Left ventricle myocardium inferior (tissue), 1 donor: ENCODE data around the gene WDFY4. TPM values are rescaled to one million over a fixed set of nuclear protein-coding genes. Genes with fewer than 3 reads are reported as not detected.

Experiments
- DNase-seq: peaks from one replicate; pipeline ENCODE4 v3.0.0-alpha.2; 2020
- H3K27ac ChIP-seq: fragments of 200-600 bp; replicated peaks from 2 replicates; pipeline ENCODE4 v1.8.0; 2021
- H3K27me3 ChIP-seq: fragments of 200-600 bp; 2 replicates; pipeline ENCODE4 v1.8.0; 2021; ENCODE audit warnings: low read depth
- H3K36me3 ChIP-seq: fragments of 200-600 bp; 2 replicates; pipeline ENCODE4 v1.8.0; 2021
- H3K4me1 ChIP-seq: fragments of 200-600 bp; 2 replicates; pipeline ENCODE4 v1.8.0; 2021
- H3K4me3 ChIP-seq: fragments of 200-600 bp; 2 replicates; pipeline ENCODE4 v1.8.0; 2021; ENCODE audit warnings: mild to moderate bottlenecking, moderate library complexity
- H3K9me3 ChIP-seq: fragments of 200-600 bp; replicated peaks from 2 replicates; pipeline ENCODE4 v1.8.0; 2021
- CTCF ChIP-seq: fragments of 200-600 bp; IDR thresholded peaks from 2 replicates; pipeline ENCODE4 v1.8.0; 2021; ENCODE audit warnings: antibody characterized with exemption, mild to moderate bottlenecking, borderline replicate concordance
- intact Hi-C: fragments of 100-400 bp; cut with micrococcal nuclease; formaldehyde crosslinking; loops from one replicate; pipeline ENCODE4 v1.11.0; 2022
- total RNA-seq: library from RNA; stranded (reverse); fragmentation: NEBNext Ultra II Directional; extraction: Animal tissue kit (Norgen Biotek cat#: 25700); gene quantifications from one replicate; pipeline ENCODE4 v1.2.1, GENCODE V29; 2021
- donor health status: DM: no; HTN: yes; CAD: no; lungs with severe emphysema.

WDFY4 gene
- total RNA-seq, 1 donor from 2014 or later = 1.5 TPM

GRCh38 chr10:49009199-49009979, 324.7 kb downstream of the WDFY4 start:
- intact Hi-C loops = no loop called here
- TF ChIP-seq CTCF = no peak
- H3K27ac ChIP-seq = peak overlapping the region; percentile 88
- no peak for DNase-seq
- no peak overlapping the region for H3K4me3 ChIP-seq
- H3K36me3 ChIP-seq = no peaks in the 10 kb centered on the region
- H3K4me1 ChIP-seq = peaks cover 63% of the 10 kb centered on the region
- no peaks in the 10 kb centered on the region for H3K27me3 ChIP-seq
- no peaks in the 10 kb centered on the region for H3K9me3 ChIP-seq

- Histone ChIP-seq H3K36me3 (no peaks in the 10 kb centered on the region), H3K27ac (peak overlapping the region; percentile 88), H3K27me3 (no peaks in the 10 kb centered on the region), H3K4me3 (no peak overlapping the region), H3K4me1 (peaks cover 67% of the 10 kb centered on the region), H3K9me3 (no peaks in the 10 kb centered on the region)
- no peak for DNase-seq
- TF ChIP-seq CTCF = no peak
- intact Hi-C loops = no loop called here
These were observed 325.6 kb downstream of the WDFY4 start for GRCh38 chr10:49010295-49010694.

- no peaks in the 10 kb centered on the region for H3K9me3 ChIP-seq
- H3K27ac ChIP-seq = no peak overlapping the region
- no peak overlapping the region for H3K4me3 ChIP-seq
- H3K27me3 ChIP-seq = no peaks in the 10 kb centered on the region
- DNase-seq = no peak
- intact Hi-C loops = no loop called here
- H3K4me1 ChIP-seq = peaks cover 67% of the 10 kb centered on the region
- no peak for TF ChIP-seq CTCF
- H3K36me3 ChIP-seq = no peaks in the 10 kb centered on the region
These were observed 326.2 kb downstream of the WDFY4 start for GRCh38 chr10:49010865-49011264.

GRCh38 chr10:49011756-49012155, 327.1 kb downstream of the WDFY4 start:
- no peak for TF ChIP-seq CTCF
- no peak overlapping the region for H3K27ac ChIP-seq

GRCh38 chr10:49012603-49013002, 327.9 kb downstream of the WDFY4 start:
- Histone ChIP-seq H3K9me3 (no peaks in the 10 kb centered on the region), H3K36me3 (peaks cover 7% of the 10 kb centered on the region), H3K4me1 (peaks cover 60% of the 10 kb centered on the region), H3K27ac (no peak overlapping the region), H3K27me3 (no peaks in the 10 kb centered on the region), H3K4me3 (no peak overlapping the region)
- no peak for DNase-seq
- intact Hi-C loops = no loop called here
- TF ChIP-seq CTCF = no peak

More at GRCh38 chr10:49011756-49012155, 327.1 kb downstream of the WDFY4 start:
- Histone ChIP-seq H3K9me3 (no peaks in the 10 kb centered on the region), H3K27me3 (no peaks in the 10 kb centered on the region), H3K4me3 (no peak overlapping the region), H3K36me3 (peaks cover 2% of the 10 kb centered on the region), H3K4me1 (peaks cover 67% of the 10 kb centered on the region)
- intact Hi-C loops = no loop called here
- no peak for DNase-seq
